Peyer's patch (tissue), 4 donors: ENCODE results near the gene LRCH2. TPM values are rescaled to one million over a fixed set of nuclear protein-coding genes. Genes with fewer than 3 reads are reported as not detected.
"Not testable (repeated sequence)": the region's sequence is repeated elsewhere in the genome, so short reads cannot be mapped to it uniquely, and the experiment has no call there.

Experiments used
- DNase-seq, 3 donors: peaks; one replicate each; pipeline ENCODE4 v3.0.0-alpha.2; 2017 to 2019
- H3K27ac ChIP-seq, 4 donors: fragments of 200-600 bp; sonication (generic); one replicate each; pipeline ENCODE4 v1.5.1; 2016 to 2019
- H3K27me3 ChIP-seq, 2 donors: fragments of 200-600 bp; sonication (generic); one replicate each; pipeline ENCODE4 v1.5.1; 2019
- H3K36me3 ChIP-seq, 3 donors: fragments of 200-600 bp; sonication (generic); one replicate each; pipeline ENCODE4 v1.5.1; 2016 to 2019
- H3K4me1 ChIP-seq, 4 donors: fragments of 200-600 bp; sonication (generic); one replicate each; pipeline ENCODE4 v1.5.1; 2016 to 2019
- H3K4me3 ChIP-seq, 4 donors: fragments of 200-600 bp; sonication (generic); 1 replicate in 3 of 4; 2 replicates in 1 of 4; pipeline ENCODE4 v1.5.1; 2016 to 2019; ENCODE audit warnings: mild to moderate bottlenecking in 1 of 4
- H3K9me3 ChIP-seq, 4 donors: fragments of 200-600 bp; sonication (generic); one replicate each; pipeline ENCODE4 v1.5.1; 2016 to 2019; ENCODE audit warnings: mild to moderate bottlenecking in 1 of 4
- POLR2A ChIP-seq, 2 donors: fragments of 450-650 bp; IDR thresholded peaks; one replicate each; pipeline ENCODE4 v1.5.1; 2017; ENCODE audit warnings: antibody characterized with exemption in 2 of 2, mild to moderate bottlenecking in 2 of 2, moderate library complexity in 2 of 2
- total RNA-seq, 4 donors: library from RNA; depleted of rRNA; stranded (reverse); fragments of >200 nt; gene quantifications; one replicate each; pipeline ENCODE4 v1.1.0, GENCODE V29; 2016
- TF ChIP-seq, protein P1 (sequence below), 6 experiments: fragments of 450-650 bp in 4 of 6; fragments of 200-600 bp in 2 of 6; sonication (generic) in 1 of 6; IDR thresholded peaks; one replicate each; pipeline ENCODE4 v1.5.1; 2017 to 2019; ENCODE audit warnings: antibody characterized with exemption in 6 of 6, mild to moderate bottlenecking in 3 of 6, moderate library complexity in 1 of 6

Gene LRCH2
- total RNA-seq, 4 donors from 2014 or later: 1.6 to 11.6 (median 2.2) TPM

DNA sequence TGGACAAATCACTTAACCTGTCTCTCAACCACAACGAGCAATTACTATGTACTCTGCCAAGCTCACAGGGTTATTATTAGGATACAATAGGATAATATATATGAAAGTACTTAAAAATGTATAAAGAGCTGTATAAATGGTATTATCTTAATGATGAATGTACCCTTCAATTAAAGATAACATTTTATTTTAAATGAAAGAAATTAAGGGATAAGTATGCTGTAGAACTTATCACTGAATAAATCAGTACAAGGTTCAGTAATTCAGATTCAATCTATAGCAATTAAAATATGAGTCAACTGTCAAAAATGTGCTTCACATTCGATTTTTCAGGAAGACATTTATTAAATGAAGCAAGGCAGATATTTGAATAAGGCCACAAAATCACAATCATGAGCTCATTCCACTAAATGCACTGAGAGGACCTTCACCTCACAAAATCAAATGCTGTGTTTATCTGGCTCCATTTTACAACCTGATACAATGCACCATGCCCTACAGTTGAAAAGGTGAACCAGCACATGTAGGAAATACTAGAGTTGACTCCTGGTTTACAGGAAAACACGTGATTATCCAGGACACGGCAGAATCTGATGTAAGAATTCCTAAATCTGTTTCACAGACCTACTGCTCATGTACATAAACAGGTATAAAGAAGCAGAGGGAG lies 4.4 kb downstream of the LRCH2 start:
- TF ChIP-seq POLR2A (IDR thresholded peaks at IDR 0.05): no peak
- TF ChIP-seq, protein P1, sequence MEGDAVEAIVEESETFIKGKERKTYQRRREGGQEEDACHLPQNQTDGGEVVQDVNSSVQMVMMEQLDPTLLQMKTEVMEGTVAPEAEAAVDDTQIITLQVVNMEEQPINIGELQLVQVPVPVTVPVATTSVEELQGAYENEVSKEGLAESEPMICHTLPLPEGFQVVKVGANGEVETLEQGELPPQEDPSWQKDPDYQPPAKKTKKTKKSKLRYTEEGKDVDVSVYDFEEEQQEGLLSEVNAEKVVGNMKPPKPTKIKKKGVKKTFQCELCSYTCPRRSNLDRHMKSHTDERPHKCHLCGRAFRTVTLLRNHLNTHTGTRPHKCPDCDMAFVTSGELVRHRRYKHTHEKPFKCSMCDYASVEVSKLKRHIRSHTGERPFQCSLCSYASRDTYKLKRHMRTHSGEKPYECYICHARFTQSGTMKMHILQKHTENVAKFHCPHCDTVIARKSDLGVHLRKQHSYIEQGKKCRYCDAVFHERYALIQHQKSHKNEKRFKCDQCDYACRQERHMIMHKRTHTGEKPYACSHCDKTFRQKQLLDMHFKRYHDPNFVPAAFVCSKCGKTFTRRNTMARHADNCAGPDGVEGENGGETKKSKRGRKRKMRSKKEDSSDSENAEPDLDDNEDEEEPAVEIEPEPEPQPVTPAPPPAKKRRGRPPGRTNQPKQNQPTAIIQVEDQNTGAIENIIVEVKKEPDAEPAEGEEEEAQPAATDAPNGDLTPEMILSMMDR (IDR thresholded peaks at IDR 0.05): no peak
- DNase-seq: no peak
- H3K4me3 ChIP-seq: no peak overlapping the region
- H3K4me1 ChIP-seq: no peaks in the 10 kb centered on the region
- H3K27me3 ChIP-seq: no peaks in the 10 kb centered on the region
- H3K36me3 ChIP-seq: no peaks in the 10 kb centered on the region
- no peaks in the 10 kb centered on the region for H3K9me3 ChIP-seq
- H3K27ac ChIP-seq: no peak overlapping the region

DNA sequence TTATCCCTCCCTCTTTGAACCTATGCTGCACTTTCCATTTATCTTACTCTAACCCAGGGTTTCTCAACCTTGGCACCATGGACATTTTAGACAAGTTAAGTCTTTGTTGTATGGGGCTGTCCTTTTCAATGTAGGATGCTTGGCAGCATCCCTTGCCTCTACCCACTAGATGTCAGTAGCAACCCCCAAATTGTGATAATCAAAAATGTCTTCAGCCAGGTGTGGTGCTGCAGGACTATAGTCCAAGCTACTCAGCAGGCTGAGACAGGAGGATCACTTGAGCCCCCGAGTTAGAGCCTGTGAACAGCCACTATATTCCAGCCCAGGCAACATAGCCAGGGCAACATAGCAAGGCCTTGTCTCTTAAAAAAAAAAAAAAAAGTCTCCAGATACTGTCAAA lies 7.0 kb downstream of the LRCH2 start:
- Histone ChIP-seq H3K4me3 (no peak overlapping the region), H3K27me3 (no peaks in the 10 kb centered on the region), H3K4me1 (no peaks in the 10 kb centered on the region), H3K36me3 (no peaks in the 10 kb centered on the region), H3K27ac (no peak overlapping the region), H3K9me3 (no peaks in the 10 kb centered on the region)
- DNase-seq: no peak
- TF ChIP-seq, protein P1 (IDR thresholded peaks at IDR 0.05): peak in 1 of 6 experiments; percentile 7
- TF ChIP-seq POLR2A (IDR thresholded peaks at IDR 0.05): no peak

- H3K27me3 ChIP-seq, H3K4me1 ChIP-seq, H3K9me3 ChIP-seq, H3K27ac ChIP-seq, H3K4me3 ChIP-seq, H3K36me3 ChIP-seq, DNase-seq: not testable (repeated sequence)
Observed at GRCh38 chrX:115217346-115217745, 16.6 kb downstream of the LRCH2 start.

- Histone ChIP-seq H3K4me1 (no peaks in the 10 kb centered on the region), H3K9me3 (no peaks in the 10 kb centered on the region), H3K4me3 (no peak overlapping the region), H3K27me3 (no peaks in the 10 kb centered on the region), H3K36me3 (no peaks in the 10 kb centered on the region), H3K27ac (no peak overlapping the region)
- TF ChIP-seq POLR2A (IDR thresholded peaks at IDR 0.05): no peak
- TF ChIP-seq, protein P1 (IDR thresholded peaks at IDR 0.05): no peak
- DNase-seq: no peak
Observed at GRCh38 chrX:115214605-115215004, 19.3 kb downstream of the LRCH2 start.

DNA sequence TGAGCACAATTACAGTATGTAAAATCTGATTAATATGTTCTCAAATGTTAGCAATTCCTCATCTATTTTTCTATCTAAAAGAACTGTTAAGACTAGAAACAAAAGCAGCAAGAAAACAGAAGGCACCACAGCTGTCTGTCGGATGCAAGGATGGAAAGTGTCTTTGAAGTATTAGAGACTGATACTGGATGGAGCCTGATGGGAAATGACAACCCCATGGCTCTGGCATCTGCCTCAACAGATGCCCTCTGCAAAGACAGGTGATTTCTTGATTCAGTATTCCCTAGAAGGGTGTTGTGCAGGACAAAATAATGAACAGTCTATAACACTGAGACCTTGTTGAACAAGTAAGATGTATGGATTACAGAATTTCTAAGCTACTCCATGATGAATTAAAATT lies 19.7 kb downstream of the LRCH2 start:
- Histone ChIP-seq H3K4me1 (no peaks in the 10 kb centered on the region), H3K9me3 (no peaks in the 10 kb centered on the region), H3K27ac (no peak overlapping the region), H3K36me3 (no peaks in the 10 kb centered on the region), H3K4me3 (no peak overlapping the region), H3K27me3 (no peaks in the 10 kb centered on the region)
- TF ChIP-seq, protein P1 (IDR thresholded peaks at IDR 0.05): no peak
- TF ChIP-seq POLR2A (IDR thresholded peaks at IDR 0.05): no peak
- no peak for DNase-seq

GRCh38 chrX:115209547-115209946 lies 24.3 kb downstream of the LRCH2 start:
- DNase-seq, H3K27me3 ChIP-seq, H3K4me1 ChIP-seq, H3K36me3 ChIP-seq, H3K9me3 ChIP-seq, H3K4me3 ChIP-seq, H3K27ac ChIP-seq: not testable (repeated sequence)

DNA sequence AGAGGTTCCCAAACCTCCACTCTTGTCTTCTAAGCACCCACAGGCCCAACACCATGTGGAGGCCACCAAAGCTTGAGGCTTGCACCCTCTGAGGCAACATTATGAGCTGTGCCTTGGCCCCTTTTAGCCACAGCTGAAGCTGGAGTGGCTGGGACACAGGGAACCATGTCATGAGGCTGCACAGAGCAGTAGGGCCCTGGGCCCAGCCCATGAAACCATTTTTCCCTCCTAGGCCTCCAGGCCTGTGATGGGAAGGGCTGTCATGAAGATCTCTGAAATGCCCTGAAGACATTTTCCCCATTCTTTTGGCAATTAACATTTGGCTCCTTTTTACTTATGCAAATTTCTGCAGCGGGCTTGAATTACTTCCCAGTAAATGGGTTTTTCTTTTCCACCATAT lies 29.9 kb downstream of the LRCH2 start:
- H3K27me3 ChIP-seq: no peaks in the 10 kb centered on the region
- H3K4me3 ChIP-seq: no peak overlapping the region
- no peak overlapping the region for H3K27ac ChIP-seq
- no peaks in the 10 kb centered on the region for H3K9me3 ChIP-seq
- H3K36me3 ChIP-seq: no peaks in the 10 kb centered on the region
- no peaks in the 10 kb centered on the region for H3K4me1 ChIP-seq
- TF ChIP-seq, protein P1 (IDR thresholded peaks at IDR 0.05): no peak
- no peak for TF ChIP-seq POLR2A (IDR thresholded peaks at IDR 0.05)
- no peak for DNase-seq
